Tongue (tissue), 2 donors: Measurements from ENCODE around the gene SKAP1. TPM values are rescaled to one million over a fixed set of nuclear protein-coding genes. Genes with fewer than 3 reads are reported as not detected.
"Not testable (repeated sequence)": the region's sequence is repeated elsewhere in the genome, so short reads cannot be mapped to it uniquely, and the experiment has no call there.

Experiments used
- DNase-seq: peaks from one replicate; pipeline ENCODE4 v3.0.0-alpha.2; 2015
- total RNA-seq: library from RNA; depleted of rRNA; stranded (reverse); fragments of >200 nt; gene quantifications from one replicate; pipeline ENCODE4 v1.2.3, GENCODE V29; 2014

SKAP1 gene
- total RNA-seq, 1 donor from 2014 or later, result 0.41 TPM

- no peak for DNase-seq
These were observed 61.6 kb downstream of the SKAP1 start for GRCh38 chr17:48368352-48368908.

GRCh38 chr17:48363161-48363560 is 66.9 kb downstream of the SKAP1 start:
- DNase-seq, result no peak

GRCh38 chr17:48360861-48361633 is 69.0 kb downstream of the SKAP1 start:
- DNase-seq, result not testable (repeated sequence)

- no peak for DNase-seq
These were observed 72.0 kb downstream of the SKAP1 start for GRCh38 chr17:48357779-48358602.

GRCh38 chr17:48356866-48357265 is 73.1 kb downstream of the SKAP1 start:
- no peak for DNase-seq

GRCh38 chr17:48352630-48353029 is 77.4 kb downstream of the SKAP1 start:
- no peak for DNase-seq

GRCh38 chr17:48351911-48352332 is 78.1 kb downstream of the SKAP1 start:
- DNase-seq, result peak; percentile 53

- DNase-seq, result no peak
These were observed 81.7 kb downstream of the SKAP1 start for GRCh38 chr17:48348352-48348751.

- DNase-seq, result no peak
These were observed 82.8 kb downstream of the SKAP1 start for GRCh38 chr17:48347177-48347576.

- DNase-seq, result no peak
These were observed 85.8 kb downstream of the SKAP1 start for GRCh38 chr17:48344251-48344650.

- no peak for DNase-seq
These were observed 89.1 kb downstream of the SKAP1 start for GRCh38 chr17:48340916-48341315.

- no peak for DNase-seq
These were observed 91.3 kb downstream of the SKAP1 start for GRCh38 chr17:48338720-48339119.

GRCh38 chr17:48337903-48338302 is 92.1 kb downstream of the SKAP1 start:
- not testable (repeated sequence) for DNase-seq

GRCh38 chr17:48336986-48337385 is 93.0 kb downstream of the SKAP1 start:
- no peak for DNase-seq

GRCh38 chr17:48335858-48336500 is 94.0 kb downstream of the SKAP1 start:
- peak; percentile 83 for DNase-seq

- DNase-seq, result no peak
These were observed 94.7 kb downstream of the SKAP1 start for GRCh38 chr17:48335146-48335784.

GRCh38 chr17:48333034-48333530 is 96.9 kb downstream of the SKAP1 start:
- DNase-seq, result no peak

GRCh38 chr17:48330887-48331286 is 99.1 kb downstream of the SKAP1 start:
- DNase-seq, result no peak

- DNase-seq, result no peak
These were observed 99.6 kb downstream of the SKAP1 start for GRCh38 chr17:48330421-48330820.

GRCh38 chr17:48328457-48328856 is 101.6 kb downstream of the SKAP1 start:
- DNase-seq, result no peak

GRCh38 chr17:48326310-48326709 is 103.7 kb downstream of the SKAP1 start:
- no peak for DNase-seq

GRCh38 chr17:48322060-48322459 is 108.0 kb downstream of the SKAP1 start:
- no peak for DNase-seq
